Suppressor macrophage treated with lipopolysaccharide for 4 hours (primary cell): ENCODE measurements around the gene TGFB2.

ENCODE experiments used
- DNase-seq: peaks from one replicate; pipeline ENCODE4 v3.0.0-alpha.2; 2020

Gene TGFB2

GRCh38 chr1:218363141-218363540, 18.0 kb downstream of the TGFB2 start:
- DNase-seq = no peak

- DNase-seq = no peak
These were observed 19.0 kb downstream of the TGFB2 start for GRCh38 chr1:218364028-218364710.

DNA sequence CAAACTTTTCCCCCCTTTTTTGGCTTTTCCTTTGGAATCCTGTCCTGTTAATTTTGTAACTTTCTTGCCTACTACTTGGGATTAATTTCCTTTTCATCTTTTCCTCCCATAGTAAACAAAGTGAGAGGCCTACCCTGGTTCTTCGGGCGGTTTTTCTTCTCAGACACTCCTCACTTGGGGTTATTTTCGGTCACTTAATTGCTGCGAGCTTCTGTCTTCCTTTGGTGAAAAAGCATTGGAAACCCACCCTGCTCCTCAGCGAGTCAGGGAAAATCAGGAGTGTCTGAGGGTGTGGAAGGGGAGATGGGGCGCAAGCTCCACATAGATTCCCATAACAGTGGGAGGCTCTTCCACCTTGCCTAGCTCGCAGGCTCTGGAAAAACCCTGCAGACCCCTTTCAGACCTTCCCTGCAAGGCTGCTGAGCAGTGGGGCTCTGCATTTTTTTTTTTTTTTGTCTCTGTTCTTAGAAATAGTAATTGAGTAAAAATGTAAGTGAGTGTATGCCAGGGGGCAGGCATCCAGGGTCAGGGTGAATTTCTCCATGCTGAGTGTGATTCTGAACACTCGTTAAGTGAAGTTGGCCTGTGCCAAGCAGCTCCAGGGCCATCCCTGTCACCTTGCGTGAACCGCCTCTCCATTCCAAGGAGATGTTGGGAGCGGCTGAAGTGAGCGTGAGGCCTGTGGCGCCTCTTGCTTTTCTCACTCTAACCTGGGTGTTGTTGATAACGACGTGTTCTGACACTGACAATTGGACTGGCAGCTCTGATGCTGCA, 20.3 kb downstream of the TGFB2 start:
- DNase-seq = no peak

GRCh38 chr1:218366322-218367052, 21.4 kb downstream of the TGFB2 start:
- no peak for DNase-seq

DNA sequence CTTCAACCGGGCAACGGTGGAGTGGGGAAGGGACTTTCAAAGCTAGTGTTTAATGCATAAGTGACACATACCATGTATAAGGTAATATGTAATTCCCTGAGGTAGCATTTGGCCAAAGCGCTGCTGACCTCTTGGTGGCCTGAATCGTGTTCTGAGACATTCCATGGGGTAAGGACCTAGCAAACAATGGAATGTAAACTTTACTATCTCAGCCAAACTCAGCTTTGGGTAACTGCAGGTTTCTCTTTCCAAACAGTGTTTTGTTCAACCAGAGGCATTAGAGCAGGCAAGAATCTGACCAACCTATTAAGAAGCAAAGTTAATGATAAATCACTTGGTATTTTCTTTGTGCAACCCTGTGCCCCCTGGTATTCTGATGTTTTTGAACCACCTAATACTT, 22.0 kb downstream of the TGFB2 start:
- DNase-seq = no peak

GRCh38 chr1:218368686-218369085, 23.6 kb downstream of the TGFB2 start:
- DNase-seq = no peak

- DNase-seq = peak; percentile 12
These were observed 24.8 kb downstream of the TGFB2 start for GRCh38 chr1:218369688-218370511.

DNA sequence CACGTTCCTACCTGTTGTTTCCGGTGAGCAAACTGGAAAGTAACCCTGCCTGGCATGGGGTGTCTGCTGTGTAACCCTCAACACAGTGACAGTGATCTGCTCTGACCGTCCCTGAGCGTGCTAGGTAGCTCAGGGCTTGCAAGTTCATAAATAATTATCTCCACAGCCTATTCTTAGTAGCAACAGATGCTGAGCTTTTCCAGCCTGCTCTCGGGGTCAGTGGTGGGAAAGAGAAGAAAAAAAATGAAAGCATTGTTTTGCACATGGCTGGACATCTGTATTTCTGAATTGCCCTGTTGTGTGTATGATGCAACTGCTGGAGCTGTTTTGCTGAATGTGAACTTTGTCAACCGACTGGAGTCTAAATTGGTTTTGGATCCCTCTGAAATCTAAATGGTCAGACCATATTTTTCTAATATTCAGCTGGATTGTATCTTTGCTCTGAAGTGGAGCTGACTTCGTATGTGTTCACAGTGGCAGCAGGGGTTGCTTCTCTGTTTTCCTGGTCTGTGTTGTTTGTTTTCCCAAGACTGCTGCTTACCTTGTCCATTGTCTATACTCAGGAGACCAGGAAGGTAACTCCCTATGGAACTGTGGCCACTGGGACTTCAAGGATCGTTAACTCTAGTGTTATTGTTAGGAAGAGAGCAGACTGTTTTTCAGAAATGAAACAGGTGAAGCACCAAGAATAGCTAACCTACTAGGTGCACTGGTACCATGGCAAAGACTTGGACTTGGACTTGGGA, 27.0 kb downstream of the TGFB2 start:
- no peak for DNase-seq

GRCh38 chr1:218374401-218375353, 29.5 kb downstream of the TGFB2 start:
- no peak for DNase-seq

DNA sequence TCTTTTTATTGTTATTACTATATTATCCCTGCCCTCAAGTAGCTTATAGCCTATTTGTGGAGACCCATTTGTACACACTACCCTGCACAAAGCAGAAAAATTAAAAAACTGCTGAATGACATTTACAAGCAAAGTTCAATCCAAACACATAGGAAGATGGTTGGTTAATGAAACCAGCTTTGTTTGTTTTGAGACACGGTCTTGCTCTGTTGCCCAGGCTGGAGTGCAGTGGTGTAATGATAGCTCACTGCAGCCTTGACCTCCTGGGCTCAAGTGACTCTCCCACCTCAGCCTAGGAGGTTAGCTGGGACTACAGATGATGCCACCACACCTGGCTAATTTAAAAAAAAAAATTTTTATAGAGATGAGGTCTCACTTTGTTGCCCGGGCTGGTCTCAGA, 31.6 kb downstream of the TGFB2 start:
- DNase-seq = no peak

GRCh38 chr1:218377143-218377660, 32.1 kb downstream of the TGFB2 start:
- DNase-seq = peak; percentile 81

DNA sequence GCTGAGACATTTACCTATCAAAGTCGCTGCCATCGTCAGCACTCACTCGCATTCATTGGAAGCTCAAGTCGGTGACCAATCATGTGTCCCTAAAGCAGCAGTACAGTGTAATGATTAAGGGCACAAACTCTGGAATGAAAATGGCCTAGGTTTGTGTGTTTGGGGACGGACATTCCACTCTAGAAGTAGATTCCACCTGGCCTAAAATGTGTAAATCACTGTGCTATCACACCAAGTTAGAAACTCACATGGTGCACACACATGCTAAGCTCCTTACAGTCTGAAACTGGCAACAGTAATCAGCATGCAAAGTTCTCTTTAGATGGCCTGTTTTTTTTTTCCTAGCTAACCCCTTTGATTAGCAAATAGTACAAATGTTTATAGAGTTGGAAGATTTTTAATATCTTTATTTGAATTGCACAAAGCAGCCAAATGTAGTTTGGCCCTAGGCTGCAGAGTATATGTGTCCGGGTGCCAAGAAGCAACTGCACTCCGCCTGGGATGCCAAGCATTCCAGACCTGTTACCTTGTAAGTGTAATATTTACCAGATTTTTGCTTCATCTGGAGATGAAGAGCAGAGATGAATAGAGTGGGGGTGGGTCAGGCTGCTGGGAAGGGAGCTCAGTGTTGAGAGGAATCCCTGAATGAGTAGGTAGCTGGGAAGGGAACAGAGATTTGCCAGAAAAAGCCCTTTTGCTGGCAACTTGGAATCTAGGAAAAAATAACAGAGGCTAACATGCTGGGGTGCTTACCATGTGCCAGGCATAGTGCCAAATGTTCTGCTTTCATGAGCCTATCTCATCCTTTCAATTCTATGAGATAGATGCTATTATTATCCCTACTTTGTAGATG, 35.2 kb downstream of the TGFB2 start:
- no peak for DNase-seq

DNA sequence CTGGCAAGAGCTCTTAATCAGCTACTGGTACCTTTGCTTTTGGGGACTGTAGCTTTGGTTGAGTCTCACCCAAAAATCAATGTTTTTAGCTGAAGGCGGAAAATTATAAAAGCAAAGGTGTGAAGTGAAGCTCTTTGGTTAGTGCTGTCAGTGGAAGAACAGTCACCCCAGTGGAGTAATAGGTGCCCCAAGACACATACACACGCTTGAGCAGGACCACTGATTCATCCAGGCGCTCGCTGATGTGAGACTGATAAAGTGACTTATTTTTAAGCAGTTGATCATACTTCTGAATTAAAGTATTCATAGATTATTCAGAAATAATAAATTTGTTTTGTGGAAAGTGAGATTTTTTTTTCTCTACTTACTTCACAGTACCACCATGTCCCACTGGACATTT, 37.1 kb downstream of the TGFB2 start:
- no peak for DNase-seq

- no peak for DNase-seq
These were observed 37.9 kb downstream of the TGFB2 start for GRCh38 chr1:218383051-218383450.

DNA sequence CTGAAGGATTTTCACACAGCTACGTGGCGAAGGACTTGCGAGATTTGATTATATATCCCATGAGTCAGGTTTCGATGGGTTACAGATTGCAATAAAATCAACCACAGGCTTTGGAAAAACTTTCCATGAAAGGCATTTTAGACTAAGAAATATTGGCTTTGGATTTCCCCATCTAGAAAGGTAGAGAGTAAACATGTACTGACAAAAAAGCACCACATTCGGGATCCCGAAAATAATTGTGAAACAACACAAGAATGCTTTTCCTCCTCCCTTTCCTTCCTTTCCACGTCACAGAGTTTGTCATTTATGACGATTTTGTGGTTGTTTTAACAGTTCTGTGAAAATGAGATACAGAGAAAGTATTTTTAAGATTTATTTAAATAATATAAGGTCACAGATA, 38.5 kb downstream of the TGFB2 start:
- DNase-seq = peak; percentile 5

DNA sequence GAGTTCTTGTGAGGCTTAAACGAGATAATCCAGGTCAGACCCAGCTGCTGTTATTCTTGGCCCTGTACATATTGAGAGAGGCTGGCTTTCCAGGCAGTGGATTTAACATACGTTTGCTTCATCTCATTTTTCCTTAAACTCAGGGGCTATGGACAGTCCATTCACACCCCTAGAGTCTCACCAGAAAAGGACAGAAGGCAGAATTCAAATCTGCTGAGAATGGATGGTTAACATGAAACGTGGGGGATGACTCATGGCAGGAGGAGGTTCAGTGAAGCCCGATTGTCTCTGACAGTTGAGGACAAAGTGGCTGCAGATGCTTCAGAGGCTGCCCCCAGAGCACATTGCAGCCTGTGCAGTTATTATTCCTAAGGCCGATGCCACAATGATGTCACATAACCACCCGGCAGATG, 39.5 kb downstream of the TGFB2 start:
- DNase-seq = no peak

DNA sequence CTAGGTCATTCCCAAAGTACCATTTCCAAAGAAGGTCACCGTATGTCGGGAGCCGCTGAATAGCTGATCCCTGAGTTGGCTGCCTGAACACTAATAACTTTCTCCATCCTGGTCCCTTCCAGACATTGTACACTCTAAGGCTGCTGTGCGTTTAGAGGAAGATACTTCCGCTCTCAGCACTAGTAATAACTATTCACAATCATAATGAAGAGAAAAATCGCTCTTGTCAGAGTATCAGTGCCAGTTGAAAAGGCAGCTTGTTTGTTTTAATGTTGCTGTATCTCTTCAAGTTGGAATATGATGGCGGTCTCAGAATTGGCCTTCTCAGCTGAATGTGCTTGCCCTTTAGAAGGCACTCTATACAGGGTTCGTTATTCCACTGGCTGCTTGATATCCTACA, 43.5 kb downstream of the TGFB2 start:
- no peak for DNase-seq

- DNase-seq = no peak
These were observed 45.5 kb downstream of the TGFB2 start for GRCh38 chr1:218390618-218391017.

- no peak for DNase-seq
These were observed 47.6 kb downstream of the TGFB2 start for GRCh38 chr1:218392780-218393179.

DNA sequence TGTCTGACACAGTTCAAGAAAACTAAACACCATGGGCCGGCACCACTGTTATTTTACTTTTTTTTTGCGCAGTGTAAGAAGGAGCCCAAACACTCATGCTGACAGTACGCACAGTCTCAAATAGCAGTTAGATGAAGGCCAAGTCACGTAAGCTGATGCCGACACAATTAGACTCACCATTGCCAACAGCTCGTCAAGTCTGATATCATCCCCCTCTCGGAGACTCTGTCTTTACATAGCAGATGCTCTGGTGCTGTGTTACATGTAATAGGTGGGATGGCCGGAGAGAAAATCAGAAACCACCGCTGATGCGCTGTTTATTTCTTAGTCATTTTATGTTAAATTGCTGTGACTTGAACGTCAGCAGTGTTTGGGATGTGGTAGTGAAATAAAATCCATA, 49.3 kb downstream of the TGFB2 start:
- no peak for DNase-seq
